Nephron progenitor cell (in vitro differentiated cells): ENCODE measurements around the gene ABCC8.

Experiments
- DNase-seq: peaks from one replicate; pipeline ENCODE4 v3.0.0; 2021
- H3K27ac Mint-ChIP-seq: 2 replicates; pipeline ENCODE4 v1.8.0; 2021; ENCODE audit warnings: mild to moderate bottlenecking, moderate library complexity, mixed read lengths
- H3K27me3 Mint-ChIP-seq: 2 replicates; pipeline ENCODE4 v1.8.0; 2021; ENCODE audit warnings: mild to moderate bottlenecking, low read depth, mixed read lengths; ENCODE audit not compliant: poor library complexity
- H3K36me3 Mint-ChIP-seq: 2 replicates; pipeline ENCODE4 v1.8.0; 2021; ENCODE audit warnings: low read depth, mixed read lengths
- H3K4me1 Mint-ChIP-seq: 2 replicates; pipeline ENCODE4 v1.8.0; 2021; ENCODE audit warnings: mixed read lengths
- H3K4me3 Mint-ChIP-seq: 2 replicates; pipeline ENCODE4 v1.8.0; 2021; ENCODE audit warnings: mild to moderate bottlenecking, moderate library complexity, mixed read lengths
- H3K9me3 Mint-ChIP-seq: 2 replicates; pipeline ENCODE4 v1.8.0; 2021; ENCODE audit warnings: mild to moderate bottlenecking, moderate library complexity, mixed read lengths
- TF ChIP-seq, protein P1 (sequence below): fragments of 200-600 bp; sonication (generic); IDR thresholded peaks from 2 replicates; pipeline ENCODE4 v1.5.0; 2021; ENCODE audit warnings: antibody characterized with exemption

Gene ABCC8

DNA sequence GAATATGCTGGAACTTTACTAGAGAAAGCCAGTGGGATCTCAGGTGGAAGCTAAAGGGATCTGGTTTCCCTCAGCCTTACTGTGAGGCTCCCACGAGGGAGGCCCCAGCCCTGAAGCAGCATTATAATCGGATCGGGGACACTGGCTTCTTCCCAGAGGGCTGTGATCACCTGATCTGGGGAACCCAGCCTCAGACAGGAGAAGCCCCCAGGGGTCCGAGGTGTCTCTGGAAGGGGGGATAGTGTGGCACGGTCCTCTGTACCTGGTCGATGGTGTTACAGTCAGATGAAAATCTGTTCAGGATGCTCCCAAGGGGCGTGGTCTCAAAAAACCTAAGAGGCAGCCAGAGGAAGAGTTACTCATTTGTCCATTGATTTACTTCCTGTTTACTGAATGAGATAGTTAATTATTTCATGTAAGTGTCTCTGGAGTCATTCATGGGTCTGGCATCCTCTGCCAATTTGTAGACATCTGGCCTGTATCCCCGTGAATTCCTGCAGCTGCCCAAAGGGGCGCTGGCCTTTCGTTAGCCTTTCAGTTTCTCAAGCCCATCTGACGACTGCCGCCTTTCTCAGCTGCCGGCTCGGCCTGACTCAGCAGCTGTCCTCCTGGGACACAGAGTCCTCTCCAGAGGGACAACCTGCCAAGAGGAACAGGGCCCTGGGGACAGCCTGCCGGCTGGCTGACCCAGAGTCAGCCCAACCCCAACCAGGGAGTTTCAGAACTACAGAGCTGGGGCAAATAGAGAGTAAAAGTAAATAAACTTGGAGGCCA lies 71.2 kb downstream of the ABCC8 start:
- peak overlapping the region; percentile 89 for H3K27ac Mint-ChIP-seq
- DNase-seq: peak; percentile 37
- no peaks in the 10 kb centered on the region for H3K36me3 Mint-ChIP-seq
- peaks cover 24% of the 10 kb centered on the region for H3K4me1 Mint-ChIP-seq
- TF ChIP-seq, protein P1, sequence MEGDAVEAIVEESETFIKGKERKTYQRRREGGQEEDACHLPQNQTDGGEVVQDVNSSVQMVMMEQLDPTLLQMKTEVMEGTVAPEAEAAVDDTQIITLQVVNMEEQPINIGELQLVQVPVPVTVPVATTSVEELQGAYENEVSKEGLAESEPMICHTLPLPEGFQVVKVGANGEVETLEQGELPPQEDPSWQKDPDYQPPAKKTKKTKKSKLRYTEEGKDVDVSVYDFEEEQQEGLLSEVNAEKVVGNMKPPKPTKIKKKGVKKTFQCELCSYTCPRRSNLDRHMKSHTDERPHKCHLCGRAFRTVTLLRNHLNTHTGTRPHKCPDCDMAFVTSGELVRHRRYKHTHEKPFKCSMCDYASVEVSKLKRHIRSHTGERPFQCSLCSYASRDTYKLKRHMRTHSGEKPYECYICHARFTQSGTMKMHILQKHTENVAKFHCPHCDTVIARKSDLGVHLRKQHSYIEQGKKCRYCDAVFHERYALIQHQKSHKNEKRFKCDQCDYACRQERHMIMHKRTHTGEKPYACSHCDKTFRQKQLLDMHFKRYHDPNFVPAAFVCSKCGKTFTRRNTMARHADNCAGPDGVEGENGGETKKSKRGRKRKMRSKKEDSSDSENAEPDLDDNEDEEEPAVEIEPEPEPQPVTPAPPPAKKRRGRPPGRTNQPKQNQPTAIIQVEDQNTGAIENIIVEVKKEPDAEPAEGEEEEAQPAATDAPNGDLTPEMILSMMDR: peak; percentile 20
- peaks cover 19% of the 10 kb centered on the region for H3K27me3 Mint-ChIP-seq
- no peak overlapping the region for H3K4me3 Mint-ChIP-seq
- H3K9me3 Mint-ChIP-seq: no peaks in the 10 kb centered on the region

DNA sequence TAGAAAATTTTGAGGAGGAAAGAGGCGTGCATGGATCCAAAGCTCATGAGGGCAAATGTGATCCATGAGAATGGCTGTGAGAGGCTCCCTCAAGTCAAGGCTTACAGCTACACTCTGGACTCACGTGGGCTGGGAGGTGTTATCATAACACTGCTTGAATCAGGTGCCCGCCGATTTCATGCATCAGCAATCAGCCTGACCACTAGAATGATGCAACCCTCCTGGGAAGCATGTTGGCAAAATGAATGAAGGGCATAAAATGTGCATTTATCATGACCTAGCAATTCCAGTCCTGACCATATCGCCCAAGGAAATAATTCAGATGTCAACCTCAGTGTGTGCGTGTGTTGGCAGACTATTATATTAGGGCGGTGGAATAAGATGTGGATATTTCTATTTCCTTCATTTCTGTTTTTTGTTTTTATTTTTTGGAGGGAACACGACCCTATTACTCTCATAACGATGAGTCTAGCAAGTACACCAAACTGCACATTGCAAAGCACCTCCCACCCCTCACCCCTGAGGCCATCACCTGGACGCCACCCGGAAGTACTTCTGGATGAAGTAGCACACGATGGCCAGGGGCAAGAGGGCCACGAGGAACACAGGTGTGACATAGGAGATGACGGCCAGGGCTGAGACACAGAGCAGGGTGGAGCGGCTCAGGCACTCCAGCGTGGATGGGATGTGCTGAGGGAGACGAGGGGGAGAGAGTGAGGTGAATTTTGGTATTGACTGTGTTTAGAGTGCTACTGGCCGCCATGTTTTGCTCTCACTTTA lies 72.5 kb downstream of the ABCC8 start:
- H3K27ac Mint-ChIP-seq: no peak overlapping the region
- TF ChIP-seq, protein P1: no peak
- H3K9me3 Mint-ChIP-seq: no peaks in the 10 kb centered on the region
- H3K4me1 Mint-ChIP-seq: peaks cover 30% of the 10 kb centered on the region
- peaks cover 23% of the 10 kb centered on the region for H3K27me3 Mint-ChIP-seq
- DNase-seq: no peak
- no peak overlapping the region for H3K4me3 Mint-ChIP-seq
- no peaks in the 10 kb centered on the region for H3K36me3 Mint-ChIP-seq

DNA sequence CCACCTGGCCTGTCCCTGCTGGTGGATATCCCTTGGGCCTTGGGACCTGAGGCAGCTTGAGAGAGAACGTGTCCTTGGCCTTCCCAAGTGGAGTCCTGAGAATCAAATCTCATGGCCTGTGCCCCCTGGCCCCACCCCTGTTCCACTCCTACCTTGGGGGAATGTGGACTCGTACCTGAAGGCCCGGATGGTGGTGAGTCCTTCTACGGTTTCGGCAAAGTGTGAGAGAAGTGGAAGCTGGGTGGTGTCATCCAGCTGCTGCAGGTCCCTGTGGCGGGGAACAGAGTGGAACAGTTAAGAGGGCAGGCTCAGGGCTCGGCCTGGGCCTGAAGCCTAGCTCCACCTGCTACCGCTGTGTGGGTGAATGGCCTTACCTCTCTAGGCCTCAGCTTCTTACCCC lies 74.2 kb downstream of the ABCC8 start:
- Mint-ChIP-seq H3K9me3 (no peaks in the 10 kb centered on the region), H3K4me3 (no peak overlapping the region), H3K27me3 (peaks cover 21% of the 10 kb centered on the region), H3K27ac (no peak overlapping the region), H3K4me1 (peaks cover 29% of the 10 kb centered on the region), H3K36me3 (no peaks in the 10 kb centered on the region)
- TF ChIP-seq, protein P1: no peak
- DNase-seq: no peak

DNA sequence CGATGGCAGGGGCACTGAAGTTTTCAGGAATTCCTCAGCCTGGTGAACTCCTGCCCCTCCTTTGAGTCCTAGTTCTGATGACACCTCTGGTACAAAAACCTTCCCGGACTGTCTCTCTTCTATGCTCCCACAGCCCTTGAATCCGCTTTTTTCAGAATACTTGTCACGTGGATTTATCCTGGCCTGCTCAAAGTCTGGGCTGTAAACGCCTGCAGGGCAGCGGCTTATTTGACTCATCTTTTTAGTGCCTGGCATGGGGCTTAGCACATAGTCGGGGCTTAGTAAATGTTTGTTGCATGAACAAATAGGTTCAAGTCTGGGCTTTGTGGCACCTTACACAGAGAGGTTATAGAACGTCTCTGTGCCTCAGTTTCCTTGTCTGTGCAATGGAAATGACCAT lies 74.8 kb downstream of the ABCC8 start:
- Mint-ChIP-seq H3K4me1 (peaks cover 24% of the 10 kb centered on the region), H3K4me3 (no peak overlapping the region), H3K27ac (no peak overlapping the region), H3K27me3 (peaks cover 18% of the 10 kb centered on the region), H3K36me3 (no peaks in the 10 kb centered on the region), H3K9me3 (no peaks in the 10 kb centered on the region)
- TF ChIP-seq, protein P1: no peak
- no peak for DNase-seq

DNA sequence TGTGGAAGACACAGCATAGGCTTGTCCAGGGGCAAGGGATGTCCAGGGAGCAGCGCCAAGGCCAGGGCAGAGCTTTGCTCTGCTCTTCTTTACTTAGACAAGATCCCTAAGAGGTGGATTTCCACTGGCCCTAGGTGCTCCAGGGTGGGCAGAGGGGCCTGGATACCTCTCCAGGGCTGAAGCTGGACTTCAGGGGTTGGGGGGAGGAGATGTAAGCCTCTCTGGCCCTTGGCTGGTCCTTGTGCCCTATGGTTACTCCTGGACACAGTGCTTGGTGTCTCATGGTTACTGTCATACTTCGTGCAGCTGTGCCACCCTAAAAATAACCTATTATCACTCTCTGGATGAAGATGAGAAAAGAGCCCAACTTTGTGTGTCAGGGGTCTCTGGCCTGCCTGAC lies 75.3 kb downstream of the ABCC8 start:
- peaks cover 20% of the 10 kb centered on the region for H3K27me3 Mint-ChIP-seq
- peaks cover 21% of the 10 kb centered on the region for H3K4me1 Mint-ChIP-seq
- no peaks in the 10 kb centered on the region for H3K9me3 Mint-ChIP-seq
- TF ChIP-seq, protein P1: no peak
- no peak overlapping the region for H3K27ac Mint-ChIP-seq
- H3K36me3 Mint-ChIP-seq: no peaks in the 10 kb centered on the region
- H3K4me3 Mint-ChIP-seq: no peak overlapping the region
- no peak for DNase-seq
